Measurements from ENCODE around the gene PCARE. TPM values are rescaled to one million over a fixed set of nuclear protein-coding genes. Genes with fewer than 3 reads are reported as not detected.

The PCARE gene
- total RNA-seq, 4 donors from 2014 or later: 0.03 to 1.3 (median 0.36) TPM; not detected in 1

DNA sequence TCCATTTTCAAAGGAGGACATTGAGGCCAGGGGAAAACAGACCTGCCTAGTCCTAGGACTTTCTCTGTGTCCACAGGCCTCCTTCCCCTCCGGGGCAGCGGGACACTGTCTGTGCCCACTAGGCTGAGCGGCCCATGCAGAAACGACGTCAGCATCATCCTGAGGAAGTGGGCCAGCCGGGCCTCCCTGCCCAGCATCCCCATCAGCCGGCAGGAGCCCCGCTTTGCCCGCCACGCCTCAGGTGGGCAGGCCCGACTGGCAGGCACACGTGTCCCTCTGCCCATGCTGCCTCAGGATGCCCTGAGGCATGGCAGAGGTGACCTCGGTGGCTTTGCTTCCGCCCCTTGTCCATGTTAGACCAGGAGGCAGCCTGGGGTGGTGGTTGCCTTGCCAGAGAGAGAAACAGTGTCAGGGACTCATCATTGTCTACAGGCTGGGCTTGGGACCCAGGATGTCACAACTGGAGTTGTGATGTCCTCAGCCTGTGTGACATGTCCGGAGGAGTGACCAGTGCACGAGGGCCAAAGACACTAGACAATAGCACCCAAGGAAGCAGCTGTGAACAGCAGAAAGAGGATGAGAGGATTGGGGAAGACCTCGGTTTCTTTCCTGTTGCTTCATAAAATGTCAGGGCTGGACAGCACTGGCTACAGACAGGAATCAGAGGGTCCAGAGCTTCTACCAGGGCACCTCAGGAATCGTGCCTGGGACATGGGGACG, 56.4 kb downstream of the PCARE start:
- Histone ChIP-seq H3K27me3 (no peaks in the 10 kb centered on the region), H3K4me1 (peaks cover 42 to 43% of the 10 kb centered on the region in 2 donors), H3K36me3 (peaks cover 0 to 7% of the 10 kb centered on the region in 2 donors), H3K9me3 (no peaks in the 10 kb centered on the region), H3K4me3 (no peak overlapping the region), H3K27ac (peak overlapping the region; percentile 93 to 99 (median 96))
- no peak for TF ChIP-seq POLR2A (IDR thresholded peaks at IDR 0.05)
- TF ChIP-seq CTCF (IDR thresholded peaks at IDR 0.05 in 4 of 5, conservative IDR thresholded peaks at IDR 0.05 in 1 of 5): no peak
- intact Hi-C loops (cut with DNase I; ENCODE audit: low total_unique reads): no loop called here
- ATAC-seq (no peak), DNase-seq (no peak)
- in situ Hi-C loops (cut with MboI; ENCODE audit: low sequenced_read_pairs in 4 of 4): loop anchor here in 2 of 4 donors (10.0 kb wide), 2 partner anchors 63 to 97 kb away; partner anchors contain the start of gene CLIP4 (in 1 of the 2)

- Histone ChIP-seq H3K4me3 (peak overlapping the region in 2 of 4 donors; percentile 46 to 50), H3K9me3 (no peaks in the 10 kb centered on the region), H3K27me3 (no peaks in the 10 kb centered on the region), H3K36me3 (peaks cover 0 to 7% of the 10 kb centered on the region in 2 donors), H3K4me1 (peaks cover 55% of the 10 kb centered on the region in 2 donors), H3K27ac (peak overlapping the region; percentile 93 to 99 (median 96))
- in situ Hi-C loops (cut with MboI; ENCODE audit: low sequenced_read_pairs in 4 of 4) (loop anchor here in 2 of 4 donors (10.0 kb wide), 2 partner anchors 62 to 98 kb away; partner anchors contain the start of gene CLIP4 (in 1 of the 2)), intact Hi-C loops (cut with DNase I; ENCODE audit: low total_unique reads) (no loop called here)
- DNase-seq (peak; percentile 59 to 82), ATAC-seq (peak; percentile 3 to 17)
- TF ChIP-seq POLR2A (IDR thresholded peaks at IDR 0.05) (peak; percentile 45 to 49), CTCF (IDR thresholded peaks at IDR 0.05 in 4 of 5, conservative IDR thresholded peaks at IDR 0.05 in 1 of 5) (no peak)
These were observed 57.8 kb downstream of the PCARE start for GRCh38 chr2:29016504-29016903.

DNA sequence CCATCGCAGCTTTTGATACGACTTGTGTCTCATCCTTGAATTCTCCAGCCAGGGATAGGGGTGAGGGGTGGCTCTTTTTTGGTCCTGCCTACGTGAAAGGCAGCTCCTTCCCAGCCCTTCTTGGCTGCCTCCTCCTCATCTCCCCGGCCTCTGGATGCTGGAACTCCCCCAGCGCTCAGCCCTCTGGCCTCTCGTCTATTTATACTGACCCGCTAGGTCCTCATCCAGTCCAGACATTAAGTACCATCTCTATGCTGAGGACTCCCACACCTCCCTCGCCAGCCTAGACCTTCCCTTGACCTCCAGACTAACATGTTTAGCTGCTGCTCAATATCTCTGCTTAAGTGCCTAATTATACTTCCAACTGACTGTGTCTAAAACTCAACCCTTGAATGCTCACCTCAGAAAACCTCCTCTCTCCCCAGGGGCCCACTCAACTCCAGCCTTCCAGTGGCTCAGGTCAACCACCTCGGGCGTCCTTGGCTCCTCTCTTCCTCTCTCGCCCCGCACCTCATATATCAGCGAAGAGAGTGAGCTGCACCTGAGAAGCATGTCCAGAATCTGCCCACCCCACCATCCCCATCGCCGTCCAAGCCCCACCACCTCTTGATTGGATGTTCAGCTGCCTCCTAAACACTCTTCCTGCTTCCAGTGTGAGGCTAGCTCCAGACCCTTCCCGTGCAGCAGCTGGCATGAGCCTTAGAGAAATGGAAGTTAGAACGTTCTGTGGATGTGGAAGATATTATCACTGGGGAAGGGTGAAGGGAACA, 58.4 kb downstream of the PCARE start:
- peaks cover 61 to 62% of the 10 kb centered on the region in 2 donors for H3K4me1 ChIP-seq
- in situ Hi-C loops (cut with MboI; ENCODE audit: low sequenced_read_pairs in 4 of 4): loop anchor here in 2 of 4 donors (10.0 kb wide), 2 partner anchors 61 to 99 kb away; partner anchors contain the start of gene CLIP4 (in 1 of the 2)
- H3K27me3 ChIP-seq: no peaks in the 10 kb centered on the region

More for the DNA sequence above, 58.4 kb downstream of the PCARE start:
- intact Hi-C loops (cut with DNase I; ENCODE audit: low total_unique reads): no loop called here
- TF ChIP-seq POLR2A (IDR thresholded peaks at IDR 0.05): peak in 1 of 2 donors; percentile 23
- no peak for TF ChIP-seq CTCF (IDR thresholded peaks at IDR 0.05 in 4 of 5, conservative IDR thresholded peaks at IDR 0.05 in 1 of 5)
- Histone ChIP-seq H3K9me3 (no peaks in the 10 kb centered on the region), H3K27ac (peak overlapping the region; percentile 93 to 99 (median 96)), H3K4me3 (peak overlapping the region in 3 of 4 donors; percentile 45 to 57 (median 50)), H3K36me3 (peaks cover 0 to 7% of the 10 kb centered on the region in 2 donors)
- DNase-seq: peak in 1 of 2 donors; percentile 82
- no peak for ATAC-seq

Data from gastrocnemius medialis (tissue), 4 donors.